B cell (primary cell): Measurements from ENCODE around the gene GNG7. TPM values are rescaled to one million over a fixed set of nuclear protein-coding genes. Genes with fewer than 3 reads are reported as not detected.

Experiments
- ATAC-seq: fragments of 200-7000 bp; cut with Tn5 transposase; one replicate; pipeline ENCODE4 v1.10.0; 2021; ENCODE audit warnings: low read depth, mild to moderate bottlenecking, moderate number of reproducible peaks, moderate library complexity
- CTCF ChIA-PET: fragments of 350-600 bp; sonication (Branson Sonifier 250); formaldehyde crosslinking; loops from one replicate; lab custom pipeline; 2021; ENCODE audit warnings: antibody characterized with exemption, inconsistent platforms; lab: Charles Lee
- POLR2A ChIA-PET: fragments of 350-600 bp; sonication (Branson Sonifier 250); formaldehyde crosslinking; loops from one replicate; lab custom pipeline; 2021; ENCODE audit warnings: antibody characterized with exemption; lab: Charles Lee
- DNase-seq: peaks from one replicate; pipeline ENCODE4 v3.0.0; 2013
- H2AFZ ChIP-seq: 2 replicates; pipeline ENCODE4 v1.6.1; 2012; ENCODE audit warnings: mild to moderate bottlenecking, low read depth, low read length; ENCODE audit not compliant: insufficient read depth, poor library complexity, severe bottlenecking
- H3K27ac ChIP-seq, 2 donors: 1 replicate in 1 of 2; 2 replicates in 1 of 2; pipeline ENCODE4 v1.5.1; 2012 to 2013; ENCODE audit warnings: low read length in 2 of 2, mild to moderate bottlenecking in 2 of 2, moderate library complexity in 1 of 2
- H3K27me3 ChIP-seq, 4 experiments: fragments of 200-600 bp in 1 of 4; sonication (generic) in 1 of 4; replicated peaks in 1 of 4; 1 replicate in 2 of 4; 2 replicates in 2 of 4; pipeline versions ENCODE4 v1.6.1 to v1.7.0; 2013 to 2016; ENCODE audit warnings: low read length in 3 of 4, mild to moderate bottlenecking in 2 of 4, mixed read lengths in 1 of 4, moderate library complexity in 1 of 4; ENCODE audit not compliant: insufficient read depth in 4 of 4, control insufficient read depth in 3 of 4; ENCODE audit errors: control extremely low read depth in 1 of 4
- H3K36me3 ChIP-seq, 2 experiments: replicated peaks in 1 of 2; 1 replicate in 1 of 2; 2 replicates in 1 of 2; pipeline versions ENCODE4 v1.6.1 to v1.7.1; 2013; ENCODE audit warnings: low read length in 1 of 2; ENCODE audit not compliant: insufficient read depth in 2 of 2, control insufficient read depth in 1 of 2; ENCODE audit errors: control extremely low read depth in 1 of 2, extremely low read depth in 1 of 2
- H3K4me1 ChIP-seq, 2 donors: fragments of 200-600 bp in 1 of 2; sonication (generic) in 1 of 2; 1 replicate in 1 of 2; 2 replicates in 1 of 2; pipeline versions ENCODE4 v1.5.1 to v1.6.1; 2013 to 2017; ENCODE audit warnings: low read length in 2 of 2; ENCODE audit not compliant: control insufficient read depth in 2 of 2, insufficient read depth in 2 of 2
- H3K4me2 ChIP-seq: replicated peaks from 2 replicates; pipeline ENCODE3; 2012; ENCODE audit warnings: mild to moderate bottlenecking, low read depth, low read length; ENCODE audit not compliant: poor library complexity, severe bottlenecking
- H3K4me3 ChIP-seq, 5 experiments: fragments of 200-600 bp in 1 of 5; sonication (generic) in 1 of 5; 1 replicate in 3 of 5; 2 replicates in 2 of 5; pipeline versions ENCODE4 v1.5.1 to v1.7.0; 2011 to 2016; ENCODE audit warnings: low read length in 4 of 5, mild to moderate bottlenecking in 4 of 5, low read depth in 2 of 5, control low read depth in 1 of 5, moderate library complexity in 1 of 5; ENCODE audit not compliant: insufficient read depth in 1 of 5; ENCODE audit errors: control extremely low read depth in 1 of 5, extremely low read depth in 1 of 5
- H3K79me2 ChIP-seq: fragments of 200-600 bp; sonication (generic); one replicate; pipeline ENCODE4 v1.6.0; 2016; ENCODE audit warnings: low read length; ENCODE audit not compliant: control insufficient read depth, insufficient read depth
- H3K9ac ChIP-seq: fragments of 200-600 bp; sonication (generic); 2 replicates; pipeline ENCODE4 v1.6.1; 2017; ENCODE audit warnings: mild to moderate bottlenecking, low read length, moderate library complexity
- H3K9me3 ChIP-seq, 3 donors: one replicate each; pipeline versions ENCODE4 v1.6.1 to v1.7.1; 2013; ENCODE audit warnings: low read length in 2 of 3; ENCODE audit not compliant: control insufficient read depth in 2 of 3, insufficient read depth in 1 of 3; ENCODE audit errors: control extremely low read depth in 1 of 3
- H4K20me1 ChIP-seq: 2 replicates; pipeline ENCODE4 v1.6.0; 2012; ENCODE audit warnings: mild to moderate bottlenecking, low read length; ENCODE audit not compliant: insufficient read depth, control insufficient read depth, poor library complexity, severe bottlenecking
- H3K27ac Mint-ChIP-seq: one replicate; pipeline ENCODE4 v1.8.0; 2021; ENCODE audit warnings: mixed read lengths
- H3K27me3 Mint-ChIP-seq: one replicate; pipeline ENCODE4 v1.8.0; 2021; ENCODE audit warnings: mixed read lengths
- H3K4me1 Mint-ChIP-seq: one replicate; pipeline ENCODE4 v1.8.0; 2021; ENCODE audit warnings: mixed read lengths
- H3K4me3 Mint-ChIP-seq: one replicate; pipeline ENCODE4 v1.8.0; 2021; ENCODE audit warnings: mixed read lengths
- H3K9me3 Mint-ChIP-seq: one replicate; pipeline ENCODE4 v1.8.0; 2022; ENCODE audit warnings: mixed read lengths; ENCODE audit not compliant: insufficient read depth
- EZH2 ChIP-seq: IDR thresholded peaks from 2 replicates; pipeline ENCODE4 v1.6.1; 2012; ENCODE audit warnings: borderline replicate concordance, low read depth, mild to moderate bottlenecking, moderate library complexity, low read length; ENCODE audit not compliant: insufficient read depth, poor library complexity, severe bottlenecking
- WGBS: methylation state at CpG from one replicate; pipeline ENCODE4 v1.1.5; 2013; ENCODE audit warnings: missing lambda C conversion rate; ENCODE audit not compliant: insufficient coverage; 5-methylcytosine and 5-hydroxymethylcytosine counted together
- intact Hi-C: fragments of 100-400 bp; cut with micrococcal nuclease; formaldehyde crosslinking; loops from one replicate; pipeline ENCODE4 v1.10.0; 2022
- polyA plus RNA-seq: library from polyadenylated mRNA; depleted of rRNA; stranded (reverse); fragments of >200 nt; gene quantifications from 2 replicates; pipeline ENCODE4 v1.2.3, GENCODE V29; 2012
- total RNA-seq, 2 donors: library from RNA; stranded (reverse); fragments of 120-200 nt in 1 of 2; gene quantifications; 1 replicate in 1 of 2; 2 replicates in 1 of 2; pipeline versions ENCODE4 v1.2.3 to v1.2.4, GENCODE V29; 2013 to 2022
- TF ChIP-seq, protein P1 (sequence below): fragments of 200-600 bp; IDR thresholded peaks from one replicate; pipeline ENCODE4 v1.8.0; 2022; ENCODE audit warnings: antibody characterized with exemption, mild to moderate bottlenecking

Gene GNG7
- total and polyA plus RNA-seq, 2 donors (not counting 1 experiment from before 2014, with no cell fraction given) = 76.3 to 153 TPM

DNA sequence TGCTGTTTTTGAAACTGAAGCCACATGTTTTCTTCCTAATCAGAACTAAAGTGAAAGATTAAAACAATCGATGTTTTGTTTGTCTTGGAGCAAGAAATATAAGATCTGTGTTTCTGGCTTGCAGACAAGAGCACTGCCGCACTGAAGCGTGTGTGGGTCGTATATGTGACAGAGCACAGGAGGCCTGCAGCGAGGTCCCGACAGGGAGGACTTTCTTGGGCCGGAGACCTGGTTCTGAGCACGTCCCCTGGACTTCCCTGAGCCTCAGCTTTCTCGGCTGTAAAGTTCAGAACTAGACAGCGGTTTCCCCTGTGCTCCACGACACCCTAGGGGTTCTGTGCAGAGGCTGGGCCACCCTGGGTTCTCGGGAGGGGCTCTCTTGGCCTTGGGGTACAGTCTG, 166.0 kb downstream of the GNG7 start:
- Mint-ChIP-seq H3K9me3 (no peaks in the 10 kb centered on the region), H3K4me3 (no peak overlapping the region), H3K27ac (no peak overlapping the region), H3K27me3 (no peaks in the 10 kb centered on the region), H3K4me1 (peaks cover 15% of the 10 kb centered on the region)
- peaks cover 43% of the 10 kb centered on the region for H3K79me2 ChIP-seq
- WGBS = 95% methylated on average over 8 of the region's 12 CpGs
- no peak overlapping the region for H3K27ac ChIP-seq
- peaks cover 0 to 9% of the 10 kb centered on the region in 2 experiments for H3K36me3 ChIP-seq
- H2AFZ ChIP-seq = no peak overlapping the region
- intact Hi-C loops = no loop called here
- H3K27me3 ChIP-seq = no peaks in the 10 kb centered on the region
- H4K20me1 ChIP-seq = peaks cover 75% of the 10 kb centered on the region
- ChIA-PET POLR2A (interaction anchor here (0.6 to 0.8 kb wide), 2 partner anchors 11 to 16 kb away, joined by 3 to 5 read pairs; no protein-coding TSS in a partner anchor), CTCF (interaction anchor here (1.0 kb wide), 1 partner anchor 75 kb away, joined by 4 read pairs; no protein-coding TSS in a partner anchor)
- no peaks in the 10 kb centered on the region for H3K4me1 ChIP-seq
- H3K9me3 ChIP-seq = peaks cover 0 to 6% (median 1%) of the 10 kb centered on the region in 3 donors
- no peak overlapping the region for H3K4me3 ChIP-seq
- H3K4me2 ChIP-seq = no peak overlapping the region
- TF ChIP-seq EZH2 = no peak
- TF ChIP-seq, protein P1, sequence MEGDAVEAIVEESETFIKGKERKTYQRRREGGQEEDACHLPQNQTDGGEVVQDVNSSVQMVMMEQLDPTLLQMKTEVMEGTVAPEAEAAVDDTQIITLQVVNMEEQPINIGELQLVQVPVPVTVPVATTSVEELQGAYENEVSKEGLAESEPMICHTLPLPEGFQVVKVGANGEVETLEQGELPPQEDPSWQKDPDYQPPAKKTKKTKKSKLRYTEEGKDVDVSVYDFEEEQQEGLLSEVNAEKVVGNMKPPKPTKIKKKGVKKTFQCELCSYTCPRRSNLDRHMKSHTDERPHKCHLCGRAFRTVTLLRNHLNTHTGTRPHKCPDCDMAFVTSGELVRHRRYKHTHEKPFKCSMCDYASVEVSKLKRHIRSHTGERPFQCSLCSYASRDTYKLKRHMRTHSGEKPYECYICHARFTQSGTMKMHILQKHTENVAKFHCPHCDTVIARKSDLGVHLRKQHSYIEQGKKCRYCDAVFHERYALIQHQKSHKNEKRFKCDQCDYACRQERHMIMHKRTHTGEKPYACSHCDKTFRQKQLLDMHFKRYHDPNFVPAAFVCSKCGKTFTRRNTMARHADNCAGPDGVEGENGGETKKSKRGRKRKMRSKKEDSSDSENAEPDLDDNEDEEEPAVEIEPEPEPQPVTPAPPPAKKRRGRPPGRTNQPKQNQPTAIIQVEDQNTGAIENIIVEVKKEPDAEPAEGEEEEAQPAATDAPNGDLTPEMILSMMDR = no peak
- no peak overlapping the region for H3K9ac ChIP-seq
- DNase-seq = no peak
- no peak for ATAC-seq

- Mint-ChIP-seq H3K4me3 (no peak overlapping the region), H3K27ac (peak overlapping the region; percentile 26), H3K9me3 (no peaks in the 10 kb centered on the region), H3K27me3 (no peaks in the 10 kb centered on the region), H3K4me1 (peaks cover 15% of the 10 kb centered on the region)
- DNase-seq (no peak), ATAC-seq (no peak)
- H3K36me3 ChIP-seq = peaks cover 0 to 4% of the 10 kb centered on the region in 2 experiments
- no peak overlapping the region for H3K9ac ChIP-seq
- H3K4me1 ChIP-seq = no peaks in the 10 kb centered on the region
- intact Hi-C loops = no loop called here
- no peak overlapping the region for H3K27ac ChIP-seq
- peaks cover 0 to 6% (median 1%) of the 10 kb centered on the region in 3 donors for H3K9me3 ChIP-seq
- POLR2A ChIA-PET = interaction anchor here (0.6 to 0.7 kb wide), 2 partner anchors 8 to 73 kb away, joined by 4 to 6 read pairs; no protein-coding TSS in a partner anchor
- no peak overlapping the region for H2AFZ ChIP-seq
- no peak overlapping the region for H3K4me2 ChIP-seq
- H3K79me2 ChIP-seq = peaks cover 43% of the 10 kb centered on the region
- WGBS = 100% methylated on average over 1 of the region's 2 CpGs
- H3K27me3 ChIP-seq = no peaks in the 10 kb centered on the region
- H4K20me1 ChIP-seq = peaks cover 67% of the 10 kb centered on the region
- CTCF ChIA-PET = interaction anchor here (1.2 to 1.9 kb wide), 2 partner anchors 76 to 79 kb away, joined by 3 to 7 read pairs; no protein-coding TSS in a partner anchor
- no peak overlapping the region for H3K4me3 ChIP-seq
- TF ChIP-seq, protein P1 = no peak
- TF ChIP-seq EZH2 = no peak
Observed at GRCh38 chr19:2534423-2535013, 168.0 kb downstream of the GNG7 start.
